KMS-11 (cell line): ENCODE measurements around the gene LYZ.

ENCODE experiments used
- H2AFZ ChIP-seq: fragments of 200-600 bp; sonication (generic); 2 replicates; pipeline ENCODE4 v1.6.1; 2016; ENCODE audit warnings: antibody characterized with exemption, mixed run types, low read depth
- H3K27ac ChIP-seq: fragments of 200-600 bp; sonication (generic); 2 replicates; pipeline ENCODE4 v1.6.1; 2016; ENCODE audit warnings: mild to moderate bottlenecking, mixed run types
- H3K27me3 ChIP-seq: fragments of 200-600 bp; sonication (generic); 2 replicates; pipeline ENCODE4 v1.6.1; 2017; ENCODE audit warnings: mild to moderate bottlenecking, low read depth, mixed run types, moderate library complexity; ENCODE audit not compliant: insufficient read depth
- H3K36me3 ChIP-seq: fragments of 200-600 bp; sonication (generic); 2 replicates; pipeline ENCODE4 v1.6.1; 2017; ENCODE audit warnings: mild to moderate bottlenecking, mixed run types; ENCODE audit not compliant: insufficient read depth
- H3K4me1 ChIP-seq: fragments of 200-600 bp; sonication (generic); 2 replicates; pipeline ENCODE4 v1.6.1; 2016; ENCODE audit warnings: mild to moderate bottlenecking, low read depth, mixed run types; ENCODE audit not compliant: poor library complexity, severe bottlenecking
- H3K4me2 ChIP-seq: fragments of 200-600 bp; sonication (generic); 2 replicates; pipeline ENCODE4 v1.7.0; 2016; ENCODE audit warnings: mild to moderate bottlenecking, mixed run types
- H3K4me3 ChIP-seq: fragments of 200-600 bp; sonication (generic); IDR thresholded peaks from 2 replicates; pipeline ENCODE4 v1.6.1; 2017; ENCODE audit warnings: low read depth, low read length, mixed read lengths; ENCODE audit not compliant: insufficient read depth
- H3K79me2 ChIP-seq: fragments of 200-600 bp; sonication (generic); 2 replicates; pipeline ENCODE4 v1.6.1; 2016; ENCODE audit warnings: low read depth, mixed run types; ENCODE audit not compliant: insufficient read depth
- H3K9ac ChIP-seq: fragments of 200-600 bp; sonication (generic); 2 replicates; pipeline ENCODE4 v1.6.1; 2016; ENCODE audit warnings: mild to moderate bottlenecking, mixed run types
- H4K20me1 ChIP-seq: fragments of 200-600 bp; sonication (generic); 2 replicates; pipeline ENCODE4 v1.6.1; 2016; ENCODE audit warnings: mild to moderate bottlenecking, mixed run types; ENCODE audit not compliant: insufficient read depth
- TF ChIP-seq, protein P1 (sequence below): fragments of 200-600 bp; sonication (generic); conservative IDR thresholded peaks from 2 replicates; pipeline ENCODE4 v1.6.1; 2017; ENCODE audit warnings: low read depth, mild to moderate bottlenecking, antibody characterized with exemption, low read length, moderate library complexity, mixed read lengths

The LYZ gene

DNA sequence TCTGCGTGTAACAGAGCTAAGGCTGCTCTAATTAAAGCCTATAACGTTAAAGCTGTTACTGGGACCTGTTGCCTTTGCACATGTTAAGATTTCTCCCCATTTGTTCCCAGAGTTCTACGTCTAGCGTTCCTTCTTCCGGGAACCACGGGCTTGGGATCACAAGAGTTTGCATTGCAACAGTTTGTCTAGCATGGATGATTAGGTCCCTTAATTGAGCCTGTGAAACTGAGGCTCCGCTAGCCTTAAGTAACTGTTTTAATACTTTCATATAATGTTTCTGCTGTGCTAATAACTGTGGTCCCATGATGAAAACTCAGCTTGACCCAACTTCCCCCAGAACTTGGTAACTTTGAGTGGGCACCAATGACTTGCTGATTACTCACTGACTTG, 16.7 kb upstream of the LYZ start:
- Histone ChIP-seq H3K27me3 (no peaks in the 10 kb centered on the region), H3K4me3 (no peak overlapping the region), H3K79me2 (no peaks in the 10 kb centered on the region), H3K4me2 (no peak overlapping the region), H4K20me1 (no peaks in the 10 kb centered on the region), H3K4me1 (no peaks in the 10 kb centered on the region), H3K36me3 (no peaks in the 10 kb centered on the region), H3K9ac (no peak overlapping the region), H3K27ac (no peak overlapping the region), H2AFZ (no peak overlapping the region)
- TF ChIP-seq, protein P1, sequence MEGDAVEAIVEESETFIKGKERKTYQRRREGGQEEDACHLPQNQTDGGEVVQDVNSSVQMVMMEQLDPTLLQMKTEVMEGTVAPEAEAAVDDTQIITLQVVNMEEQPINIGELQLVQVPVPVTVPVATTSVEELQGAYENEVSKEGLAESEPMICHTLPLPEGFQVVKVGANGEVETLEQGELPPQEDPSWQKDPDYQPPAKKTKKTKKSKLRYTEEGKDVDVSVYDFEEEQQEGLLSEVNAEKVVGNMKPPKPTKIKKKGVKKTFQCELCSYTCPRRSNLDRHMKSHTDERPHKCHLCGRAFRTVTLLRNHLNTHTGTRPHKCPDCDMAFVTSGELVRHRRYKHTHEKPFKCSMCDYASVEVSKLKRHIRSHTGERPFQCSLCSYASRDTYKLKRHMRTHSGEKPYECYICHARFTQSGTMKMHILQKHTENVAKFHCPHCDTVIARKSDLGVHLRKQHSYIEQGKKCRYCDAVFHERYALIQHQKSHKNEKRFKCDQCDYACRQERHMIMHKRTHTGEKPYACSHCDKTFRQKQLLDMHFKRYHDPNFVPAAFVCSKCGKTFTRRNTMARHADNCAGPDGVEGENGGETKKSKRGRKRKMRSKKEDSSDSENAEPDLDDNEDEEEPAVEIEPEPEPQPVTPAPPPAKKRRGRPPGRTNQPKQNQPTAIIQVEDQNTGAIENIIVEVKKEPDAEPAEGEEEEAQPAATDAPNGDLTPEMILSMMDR: no peak

DNA sequence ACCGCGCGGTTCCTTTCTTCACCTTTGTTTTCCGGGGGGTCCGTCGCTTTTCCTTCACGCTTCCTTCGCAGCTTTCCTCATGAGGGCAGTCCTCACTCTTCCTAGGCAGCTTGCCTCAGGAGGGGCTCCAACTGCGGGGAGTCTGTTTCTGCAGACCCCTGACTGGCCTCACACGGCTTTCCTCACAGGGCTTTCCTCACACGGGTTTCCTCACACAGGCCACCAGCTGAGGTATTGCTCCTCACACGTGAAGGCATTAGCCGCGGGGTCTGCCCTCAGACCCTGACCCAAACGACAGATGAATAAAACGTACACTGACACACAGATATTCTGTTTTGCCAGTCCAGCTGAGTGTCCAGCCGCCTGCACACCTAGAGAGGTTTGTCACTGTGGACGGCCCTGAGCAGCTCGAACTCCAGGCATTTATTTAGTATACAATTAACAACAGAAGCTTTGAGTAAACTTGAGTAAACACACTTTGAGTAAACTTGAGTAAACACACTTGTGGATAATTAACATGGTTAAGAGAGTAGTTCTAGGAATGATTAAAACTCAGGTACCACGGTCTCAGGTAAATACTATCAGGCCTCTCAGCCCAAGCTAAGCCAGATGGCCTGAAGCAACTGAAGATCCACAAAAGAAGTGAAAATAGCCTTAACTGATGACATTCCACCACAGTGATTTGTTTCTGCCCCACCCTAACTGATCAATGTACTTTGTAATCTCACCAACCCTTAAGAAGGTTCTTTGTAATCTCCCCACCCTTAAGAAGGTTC, 16.1 kb upstream of the LYZ start:
- no peak overlapping the region for H3K9ac ChIP-seq
- H3K4me2 ChIP-seq: no peak overlapping the region
- TF ChIP-seq, protein P1: no peak
- no peak overlapping the region for H3K27ac ChIP-seq
- H3K27me3 ChIP-seq: no peaks in the 10 kb centered on the region
- no peaks in the 10 kb centered on the region for H3K79me2 ChIP-seq
- H3K4me1 ChIP-seq: no peaks in the 10 kb centered on the region
- no peaks in the 10 kb centered on the region for H4K20me1 ChIP-seq
- no peak overlapping the region for H3K4me3 ChIP-seq
- H2AFZ ChIP-seq: no peak overlapping the region
- no peaks in the 10 kb centered on the region for H3K36me3 ChIP-seq

DNA sequence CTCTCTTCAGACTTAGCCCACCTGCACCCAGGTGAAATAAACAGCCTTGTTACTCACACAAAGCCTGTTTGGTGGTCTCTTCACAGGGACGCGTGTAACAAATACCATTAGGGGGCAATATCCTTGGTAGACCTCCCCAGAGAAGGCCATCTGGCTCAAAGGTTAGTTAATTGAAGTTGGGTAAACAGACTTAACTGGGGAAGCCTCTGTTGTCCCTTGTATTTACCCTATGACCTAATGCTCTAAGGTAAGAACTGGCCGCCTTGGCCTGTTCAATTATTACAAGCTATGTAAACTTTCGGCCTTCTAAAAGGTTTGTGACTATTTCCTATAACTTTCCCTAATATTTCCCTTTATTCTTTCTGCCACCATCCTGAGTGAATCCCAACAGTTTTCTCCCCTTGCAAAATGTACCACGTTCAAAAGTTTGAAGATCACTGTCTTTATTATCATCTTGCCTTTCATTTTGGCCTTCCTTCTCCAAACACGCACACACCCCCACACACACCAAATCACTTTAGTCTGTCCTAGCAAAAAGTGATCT, 15.3 kb upstream of the LYZ start:
- Histone ChIP-seq H3K27me3 (no peaks in the 10 kb centered on the region), H3K4me2 (no peak overlapping the region), H2AFZ (no peak overlapping the region), H3K4me1 (no peaks in the 10 kb centered on the region), H3K9ac (no peak overlapping the region), H3K36me3 (no peaks in the 10 kb centered on the region), H4K20me1 (no peaks in the 10 kb centered on the region), H3K4me3 (no peak overlapping the region), H3K27ac (no peak overlapping the region), H3K79me2 (no peaks in the 10 kb centered on the region)
- TF ChIP-seq, protein P1: no peak

DNA sequence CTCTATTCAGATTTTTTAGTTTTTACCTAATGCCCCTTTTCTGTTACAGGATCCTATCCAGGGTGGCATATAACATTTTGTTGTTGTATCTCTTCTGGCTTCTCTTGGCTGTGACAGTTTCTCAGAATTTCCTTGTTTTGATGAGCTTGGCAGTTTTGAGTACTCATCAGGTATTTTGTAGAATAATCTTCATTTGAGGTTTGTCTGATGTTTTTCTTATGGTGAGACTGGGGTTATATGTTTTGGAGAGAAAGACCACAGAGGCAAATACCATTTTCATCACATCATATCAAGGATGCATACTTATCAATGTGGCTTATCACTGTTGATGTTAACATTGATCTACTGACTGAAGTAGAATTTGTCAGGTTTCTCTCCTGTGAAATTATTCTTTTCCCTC, 14.0 kb upstream of the LYZ start:
- Histone ChIP-seq H4K20me1 (no peaks in the 10 kb centered on the region), H3K4me1 (no peaks in the 10 kb centered on the region), H3K4me3 (no peak overlapping the region), H3K36me3 (no peaks in the 10 kb centered on the region), H2AFZ (no peak overlapping the region), H3K79me2 (no peaks in the 10 kb centered on the region), H3K27ac (no peak overlapping the region), H3K27me3 (no peaks in the 10 kb centered on the region), H3K4me2 (no peak overlapping the region), H3K9ac (no peak overlapping the region)
- TF ChIP-seq, protein P1: no peak
